Activated effector memory CD4-positive, alpha-beta T cell treated with anti-CD3 and anti-CD28 coated beads, Interleukin-2, amount 50 U/mL, for 16 hours (primary cell): ENCODE results near the gene RSRC1.
"Not testable (repeated sequence)": the region's sequence is repeated elsewhere in the genome, so short reads cannot be mapped to it uniquely, and the experiment has no call there.

ENCODE experiments used
- DNase-seq: peaks from one replicate; pipeline ENCODE4 v3.0.0-alpha.2; 2020

RSRC1 gene

GRCh38 chr3:158483701-158484235 lies 373.9 kb downstream of the RSRC1 start:
- no peak for DNase-seq

- DNase-seq, result no peak
These were observed 376.3 kb downstream of the RSRC1 start for GRCh38 chr3:158486200-158486599.

DNA sequence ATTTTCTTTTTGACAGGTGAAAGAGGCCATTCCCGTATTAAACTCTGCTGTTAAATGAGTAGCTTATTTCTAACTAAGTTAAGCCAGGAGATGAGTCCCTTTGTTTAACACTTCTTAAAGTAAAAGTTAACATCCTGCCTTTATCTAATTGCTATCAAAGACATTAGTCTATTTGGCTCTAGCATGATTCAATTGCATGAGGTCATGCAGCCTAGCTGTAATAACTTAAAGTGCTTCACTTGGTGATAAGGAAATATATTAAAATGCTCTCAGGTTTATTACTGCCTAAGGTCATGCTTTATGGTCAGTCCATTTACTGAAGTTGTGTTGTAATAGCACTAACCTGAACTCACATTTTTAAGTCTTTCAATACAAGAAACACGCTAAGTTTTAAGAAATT lies 378.8 kb downstream of the RSRC1 start:
- no peak for DNase-seq

GRCh38 chr3:158489181-158489580 lies 379.3 kb downstream of the RSRC1 start:
- DNase-seq, result no peak

DNA sequence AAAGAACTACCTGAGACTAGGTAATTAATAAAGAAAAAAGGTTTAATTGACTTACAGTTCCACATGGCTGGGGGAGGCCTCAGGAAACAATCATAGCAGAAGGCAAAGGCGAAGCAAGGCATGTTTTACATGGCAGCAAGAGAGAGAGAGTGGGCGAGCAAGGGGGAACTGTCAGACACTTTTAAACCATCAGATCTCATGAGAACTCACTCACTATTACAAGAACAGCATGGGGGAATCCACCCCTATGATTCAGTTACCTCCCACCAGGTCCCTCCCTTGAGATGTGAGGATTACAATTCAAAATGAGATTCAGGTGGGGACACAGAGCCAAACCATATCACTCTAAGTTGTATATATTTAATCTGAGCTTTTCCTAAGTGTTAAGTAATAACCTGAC lies 382.1 kb downstream of the RSRC1 start:
- DNase-seq, result no peak

DNA sequence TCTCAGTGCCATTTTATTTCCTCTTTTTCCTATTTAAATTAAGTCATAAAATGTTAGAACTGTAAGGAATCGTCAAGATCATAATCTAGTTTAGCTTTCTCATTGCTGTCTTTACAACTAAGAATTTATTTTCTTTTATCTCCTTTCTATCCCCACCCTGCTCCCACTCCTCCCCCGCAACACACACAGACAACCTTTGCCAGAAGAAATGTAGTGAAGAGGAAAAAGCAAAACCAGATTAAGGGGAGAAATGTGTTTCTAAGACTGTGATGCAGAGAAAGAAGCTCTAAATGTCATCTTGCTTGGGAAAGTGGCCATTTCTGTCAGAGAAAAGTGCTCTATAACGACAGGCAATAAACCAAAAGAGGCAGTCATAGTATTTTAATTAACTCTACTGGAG lies 382.8 kb downstream of the RSRC1 start:
- DNase-seq, result no peak

DNA sequence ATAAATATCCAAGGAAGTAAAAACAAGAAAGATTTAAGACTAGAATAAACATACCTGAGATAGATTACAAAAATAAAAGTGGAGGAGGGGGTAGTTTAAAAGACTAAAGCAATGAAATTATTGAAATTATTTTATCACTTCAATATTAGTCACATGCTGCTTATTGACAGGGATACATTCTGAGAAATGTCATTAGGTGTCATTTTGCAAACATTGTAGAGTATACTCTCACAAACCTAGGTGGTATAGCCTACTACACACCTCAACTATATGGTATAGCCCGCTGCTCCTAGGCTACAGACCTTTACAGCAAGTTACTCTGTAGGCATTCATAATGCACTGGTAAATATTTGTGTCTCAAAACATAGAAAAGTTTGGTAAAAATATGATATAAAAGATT lies 384.0 kb downstream of the RSRC1 start:
- no peak for DNase-seq

- DNase-seq, result no peak
These were observed 384.8 kb downstream of the RSRC1 start for GRCh38 chr3:158494673-158495072.

GRCh38 chr3:158495398-158495902 lies 385.6 kb downstream of the RSRC1 start:
- not testable (repeated sequence) for DNase-seq

GRCh38 chr3:158505117-158505516 lies 395.2 kb downstream of the RSRC1 start:
- DNase-seq, result no peak

DNA sequence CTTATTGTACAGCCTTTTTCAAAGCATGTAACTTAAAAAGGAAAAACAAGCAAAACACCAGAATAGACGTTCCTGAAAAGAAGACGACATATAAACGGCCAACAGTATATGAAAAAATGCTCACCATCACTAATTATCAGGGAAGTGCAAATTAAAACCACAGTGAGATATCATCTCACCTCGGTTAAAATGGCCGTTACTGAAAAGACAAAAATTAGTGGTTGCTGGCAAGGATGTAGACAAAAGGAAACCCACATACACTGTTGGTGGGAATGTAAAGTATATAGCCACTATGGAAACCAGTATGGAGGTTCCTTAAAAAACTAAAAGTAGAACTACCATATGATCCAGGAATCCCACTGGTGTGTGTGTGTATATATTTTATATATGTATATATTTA lies 396.6 kb downstream of the RSRC1 start:
- DNase-seq, result no peak

DNA sequence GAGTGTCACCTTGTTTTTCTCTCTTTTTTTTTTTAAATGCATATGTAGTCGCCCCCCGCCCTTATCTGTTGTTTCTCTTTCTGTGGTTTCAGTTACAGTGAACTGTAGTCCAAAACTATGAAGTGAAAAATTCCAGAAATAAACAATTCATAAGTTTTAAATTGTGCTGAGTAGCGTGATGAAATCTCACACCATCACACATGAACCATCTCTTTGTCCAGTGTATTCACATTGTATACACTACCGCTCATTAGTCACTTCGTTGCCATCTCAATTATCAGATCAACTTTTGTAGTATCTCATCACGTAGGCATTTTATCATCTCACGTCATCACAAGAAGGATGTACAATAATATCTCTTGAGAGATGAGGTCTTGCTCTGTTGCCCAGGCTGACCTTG lies 398.6 kb downstream of the RSRC1 start:
- DNase-seq, result no peak

GRCh38 chr3:158509891-158510290 lies 400.0 kb downstream of the RSRC1 start:
- DNase-seq, result no peak

- not testable (repeated sequence) for DNase-seq
These were observed 406.8 kb downstream of the RSRC1 start for GRCh38 chr3:158516729-158517128.

GRCh38 chr3:158519776-158520175 lies 409.9 kb downstream of the RSRC1 start:
- no peak for DNase-seq

- DNase-seq, result no peak
These were observed 410.5 kb downstream of the RSRC1 start for GRCh38 chr3:158520433-158520832.

GRCh38 chr3:158522221-158523136 lies 412.6 kb downstream of the RSRC1 start:
- DNase-seq, result no peak

DNA sequence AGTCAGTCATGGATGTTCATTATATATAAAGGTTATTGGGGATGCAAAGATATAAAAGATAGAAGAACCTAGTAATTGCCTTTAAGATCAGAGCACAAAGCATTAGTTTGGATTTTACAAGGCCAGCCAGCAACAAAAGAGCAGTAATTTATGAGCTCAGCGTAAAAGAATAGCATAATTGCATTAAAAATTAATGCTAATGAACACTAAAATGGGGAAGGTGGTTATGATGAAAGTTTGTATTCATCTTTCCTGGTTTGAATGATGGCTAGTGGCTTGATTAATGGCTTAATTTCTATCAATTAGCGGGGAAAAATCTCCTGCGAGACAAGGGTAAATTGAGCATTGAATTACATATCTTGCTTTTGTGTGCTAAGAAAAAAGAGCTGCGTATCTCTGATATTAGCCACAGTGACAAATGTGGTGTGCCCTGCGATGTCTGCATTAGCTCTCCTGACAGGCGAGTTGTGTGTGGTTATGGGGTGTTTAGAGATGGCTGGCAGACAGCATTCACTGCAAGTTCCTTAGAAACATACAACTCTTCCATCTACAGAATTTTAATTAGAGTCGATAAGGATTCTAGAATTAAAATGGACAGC lies 418.3 kb downstream of the RSRC1 start:
- DNase-seq, result no peak

DNA sequence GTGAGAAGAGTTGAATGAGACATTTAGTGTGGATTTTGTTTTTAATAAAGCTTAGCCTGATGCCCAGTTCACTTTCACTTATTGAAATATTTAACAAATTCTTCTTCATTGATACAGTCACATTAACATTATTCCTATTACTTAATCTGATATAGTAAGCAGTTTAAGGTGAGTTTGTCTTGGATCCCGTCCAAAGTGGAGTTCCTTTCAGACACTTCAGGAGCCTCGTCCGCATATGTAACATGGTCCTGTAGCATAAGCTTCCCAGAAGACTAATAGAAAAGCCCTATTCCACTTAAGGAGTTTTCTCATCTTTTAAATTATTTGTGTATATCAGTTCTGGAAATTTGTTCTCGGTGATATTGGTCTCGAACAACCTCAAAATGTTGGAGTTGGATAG lies 421.4 kb downstream of the RSRC1 start:
- no peak for DNase-seq

- DNase-seq, result no peak
These were observed 422.3 kb downstream of the RSRC1 start for GRCh38 chr3:158532099-158532734.

DNA sequence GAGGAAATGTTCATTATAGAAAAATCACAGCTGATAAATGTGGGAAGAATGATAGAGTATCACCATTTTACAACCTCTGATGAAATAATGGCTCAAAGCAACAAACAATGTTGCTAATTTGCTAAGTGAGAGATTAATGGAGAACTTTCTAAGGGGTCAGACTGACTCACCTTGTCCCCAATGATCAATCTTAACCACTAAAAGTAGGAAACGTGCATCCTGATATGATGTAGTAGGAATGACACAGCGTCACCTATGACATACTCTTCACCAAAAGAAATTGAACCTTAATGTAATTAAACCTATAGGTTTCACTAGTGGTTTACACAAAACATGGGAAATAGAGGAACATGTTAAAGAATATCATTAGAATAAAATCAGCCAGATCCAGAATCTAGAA lies 426.0 kb downstream of the RSRC1 start:
- no peak for DNase-seq

DNA sequence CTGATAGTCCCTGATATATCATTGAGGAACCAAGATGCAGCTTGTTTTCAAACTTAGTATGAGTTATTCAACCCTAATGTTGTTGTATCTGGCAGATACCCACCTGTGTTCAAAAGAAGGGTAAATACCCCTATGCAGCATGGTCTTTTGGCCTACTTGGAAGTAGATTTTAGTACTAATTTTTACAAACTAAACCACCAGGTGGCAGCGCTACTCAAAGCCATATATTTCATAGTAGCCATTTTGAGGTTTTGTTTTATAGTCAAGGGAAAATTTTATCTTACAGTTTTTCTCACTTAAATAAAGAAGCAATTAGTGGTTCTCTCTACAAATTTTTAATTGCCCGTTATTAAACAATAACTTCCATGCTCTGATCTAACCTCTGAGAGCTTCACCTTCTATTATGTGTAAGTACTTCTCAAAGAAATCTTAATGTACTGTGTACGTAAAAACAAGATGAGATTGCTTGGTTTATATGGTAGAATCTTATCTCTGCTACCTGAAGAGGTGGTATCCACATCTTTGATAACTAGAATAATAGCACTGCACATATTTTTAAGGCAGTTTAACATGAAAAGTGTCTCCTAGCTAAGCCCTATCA lies 429.6 kb downstream of the RSRC1 start:
- peak; percentile 67 for DNase-seq

DNA sequence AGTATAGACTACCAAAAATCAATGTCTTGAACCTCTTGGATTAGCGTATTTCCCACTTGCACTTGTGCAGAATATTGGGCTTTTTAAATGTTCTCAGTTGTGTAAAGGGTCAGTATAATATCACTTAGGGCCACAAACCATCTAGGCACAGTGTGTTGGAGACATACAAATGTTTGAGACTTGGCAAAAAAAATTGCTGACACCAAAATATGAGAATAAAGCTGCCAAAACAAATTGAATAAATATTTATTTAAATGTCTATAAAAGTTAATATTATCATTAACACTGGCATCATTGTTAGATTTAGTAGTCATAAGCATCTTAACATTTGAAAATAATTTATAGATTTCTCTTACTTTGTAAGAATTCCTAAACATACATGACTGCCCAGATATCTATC lies 430.2 kb downstream of the RSRC1 start:
- DNase-seq, result no peak
